GM08714 (cell line): ENCODE results near the gene FHDC1.

Experiments used
- H3K4me3 ChIP-seq: fragments of 200-500 bp; sonication (Bioruptor generic); 2 replicates; pipeline ENCODE4 v1.5.1; 2014; ENCODE audit warnings: mild to moderate bottlenecking, low read length, inconsistent platforms
- ZNF274 ChIP-seq: IDR thresholded peaks from 2 replicates; pipeline ENCODE4 v1.6.1; 2012; ENCODE audit warnings: mild to moderate bottlenecking, low read depth, low read length

The FHDC1 gene

GRCh38 chr4:152961014-152961772 lies 25.1 kb downstream of the FHDC1 start:
- no peak overlapping the region for H3K4me3 ChIP-seq
- TF ChIP-seq ZNF274, result no peak

- no peak for TF ChIP-seq ZNF274
- H3K4me3 ChIP-seq, result no peak overlapping the region
Measured at GRCh38 chr4:152961773-152962115, 25.6 kb downstream of the FHDC1 start.

GRCh38 chr4:152962150-152962549 lies 26.0 kb downstream of the FHDC1 start:
- no peak for TF ChIP-seq ZNF274
- H3K4me3 ChIP-seq, result no peak overlapping the region

- no peak for TF ChIP-seq ZNF274
- H3K4me3 ChIP-seq, result no peak overlapping the region
Measured at GRCh38 chr4:152964335-152964734, 28.2 kb downstream of the FHDC1 start.

GRCh38 chr4:152965611-152966010 lies 29.5 kb downstream of the FHDC1 start:
- no peak overlapping the region for H3K4me3 ChIP-seq
- TF ChIP-seq ZNF274, result no peak

- no peak for TF ChIP-seq ZNF274
Measured at GRCh38 chr4:152967907-152968306, 31.8 kb downstream of the FHDC1 start.

GRCh38 chr4:152968806-152969394 lies 32.8 kb downstream of the FHDC1 start:
- no peak for TF ChIP-seq ZNF274

More at GRCh38 chr4:152967907-152968306, 31.8 kb downstream of the FHDC1 start:
- H3K4me3 ChIP-seq, result no peak overlapping the region

GRCh38 chr4:152970102-152970820 lies 34.1 kb downstream of the FHDC1 start:
- TF ChIP-seq ZNF274, result no peak
- no peak overlapping the region for H3K4me3 ChIP-seq

More at GRCh38 chr4:152968806-152969394, 32.8 kb downstream of the FHDC1 start:
- H3K4me3 ChIP-seq, result no peak overlapping the region

GRCh38 chr4:152971053-152971452 lies 34.9 kb downstream of the FHDC1 start:
- H3K4me3 ChIP-seq, result no peak overlapping the region
- no peak for TF ChIP-seq ZNF274

- H3K4me3 ChIP-seq, result no peak overlapping the region
- no peak for TF ChIP-seq ZNF274
Measured at GRCh38 chr4:152972821-152973628, 36.9 kb downstream of the FHDC1 start.

- TF ChIP-seq ZNF274, result no peak
- no peak overlapping the region for H3K4me3 ChIP-seq
Measured at GRCh38 chr4:152973629-152974467, 37.7 kb downstream of the FHDC1 start.

- TF ChIP-seq ZNF274, result no peak
- no peak overlapping the region for H3K4me3 ChIP-seq
Measured at GRCh38 chr4:152974468-152975379, 38.6 kb downstream of the FHDC1 start.
